ENCODE data around the gene MKNK2.
"Not testable (repeated sequence)": the region's sequence is repeated elsewhere in the genome, so short reads cannot be mapped to it uniquely, and the experiment has no call there.

MKNK2 gene

DNA sequence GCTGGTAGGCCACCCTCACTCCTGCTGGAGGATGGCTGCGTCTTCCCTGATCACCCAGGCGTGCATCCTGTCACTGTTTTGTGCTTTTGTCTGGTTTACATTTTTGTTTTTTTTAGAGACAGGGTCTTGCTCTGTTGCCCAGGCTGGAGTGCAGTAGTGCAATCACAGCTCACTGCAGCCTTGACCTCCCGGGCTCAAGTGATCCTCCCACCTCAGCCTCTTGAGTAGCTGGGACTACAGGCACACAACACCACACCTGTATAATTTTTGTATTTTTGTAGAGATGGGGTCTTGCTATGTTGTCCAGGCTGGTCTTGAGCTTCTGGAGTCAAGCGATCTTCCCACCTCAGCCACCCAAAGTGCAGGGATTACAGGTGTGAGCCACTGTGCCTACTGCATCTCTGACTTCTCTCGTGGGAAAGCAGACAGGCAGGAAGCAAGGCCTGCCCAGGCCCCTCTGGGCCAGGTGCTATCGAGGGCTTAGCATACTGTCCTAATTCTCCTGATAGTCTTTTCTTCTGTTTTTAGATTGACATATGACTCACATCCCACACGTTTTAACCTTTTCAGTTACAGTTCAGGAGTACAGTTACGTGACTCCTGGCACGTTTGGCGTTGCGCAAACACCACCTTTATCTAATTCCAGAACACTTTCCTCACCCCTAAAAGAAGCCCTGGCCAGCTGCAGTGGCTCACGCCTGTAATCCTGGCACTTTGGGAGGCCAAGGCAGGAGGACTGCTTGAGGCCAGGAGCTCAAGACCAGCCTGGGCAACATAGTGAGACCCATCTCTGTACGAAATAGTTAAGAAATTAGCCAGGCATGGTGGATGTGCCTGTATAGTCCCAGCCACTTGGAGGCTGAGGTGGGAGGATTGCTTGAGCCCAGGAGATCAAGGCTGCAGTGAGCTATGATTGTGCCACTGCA lies 35.9 kb upstream of the MKNK2 start:
- intact Hi-C loops (cut with micrococcal nuclease); H3K9me3 Mint-ChIP-seq; H3K27me3 Mint-ChIP-seq: not testable (repeated sequence)
- peak overlapping the region; percentile 7 for H3K4me3 Mint-ChIP-seq
- H3K36me3 Mint-ChIP-seq (ENCODE audit: low read depth) = peaks cover 71% of the 10 kb centered on the region
- H3K4me1 Mint-ChIP-seq (ENCODE audit: low read depth) = peaks cover 89% of the 10 kb centered on the region
- H3K27ac Mint-ChIP-seq = peak overlapping the region; percentile 100

DNA sequence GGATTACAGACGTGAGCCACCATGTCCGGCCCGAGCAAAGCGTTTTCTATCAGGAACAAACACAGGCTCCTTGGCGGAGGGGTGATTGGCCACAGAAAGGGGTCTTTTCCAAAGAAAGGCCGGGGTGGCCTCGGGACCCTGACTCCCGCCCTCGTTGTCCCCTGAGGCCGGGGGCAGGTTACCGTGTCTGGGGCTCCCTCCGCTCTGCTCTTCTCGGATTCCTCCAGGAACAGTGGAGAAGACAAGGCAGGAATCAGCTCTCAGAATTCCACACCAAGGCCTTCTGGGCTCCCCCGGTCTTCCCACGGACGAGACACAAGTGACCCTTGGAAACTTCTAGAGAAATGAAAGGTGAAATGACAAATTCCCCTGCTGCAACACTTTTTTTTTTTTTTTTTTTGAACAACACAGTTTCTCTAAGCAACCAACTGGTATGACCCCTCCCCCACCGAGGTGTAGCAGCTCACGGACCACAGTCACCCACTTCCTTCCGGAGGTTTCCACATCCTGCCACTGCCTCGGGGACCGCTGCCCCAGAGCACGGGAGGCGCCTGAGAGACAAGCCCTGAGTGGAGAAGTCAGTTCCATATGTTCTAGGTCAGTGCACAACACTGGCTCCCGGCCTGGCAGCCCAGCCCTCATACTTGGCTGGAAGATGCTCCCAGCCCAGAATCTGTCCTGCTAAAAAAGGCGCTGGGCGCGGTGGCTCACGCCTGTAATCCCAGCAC lies 34.1 kb upstream of the MKNK2 start:
- H3K9me3 Mint-ChIP-seq = no peaks in the 10 kb centered on the region
- peaks cover 90% of the 10 kb centered on the region for H3K4me1 Mint-ChIP-seq (ENCODE audit: low read depth)
- H3K4me3 Mint-ChIP-seq = peak overlapping the region; percentile 68
- no peaks in the 10 kb centered on the region for H3K27me3 Mint-ChIP-seq
- peak overlapping the region; percentile 100 for H3K27ac Mint-ChIP-seq
- peaks cover 81% of the 10 kb centered on the region for H3K36me3 Mint-ChIP-seq (ENCODE audit: low read depth)
- intact Hi-C loops (cut with micrococcal nuclease) = no loop called here

DNA sequence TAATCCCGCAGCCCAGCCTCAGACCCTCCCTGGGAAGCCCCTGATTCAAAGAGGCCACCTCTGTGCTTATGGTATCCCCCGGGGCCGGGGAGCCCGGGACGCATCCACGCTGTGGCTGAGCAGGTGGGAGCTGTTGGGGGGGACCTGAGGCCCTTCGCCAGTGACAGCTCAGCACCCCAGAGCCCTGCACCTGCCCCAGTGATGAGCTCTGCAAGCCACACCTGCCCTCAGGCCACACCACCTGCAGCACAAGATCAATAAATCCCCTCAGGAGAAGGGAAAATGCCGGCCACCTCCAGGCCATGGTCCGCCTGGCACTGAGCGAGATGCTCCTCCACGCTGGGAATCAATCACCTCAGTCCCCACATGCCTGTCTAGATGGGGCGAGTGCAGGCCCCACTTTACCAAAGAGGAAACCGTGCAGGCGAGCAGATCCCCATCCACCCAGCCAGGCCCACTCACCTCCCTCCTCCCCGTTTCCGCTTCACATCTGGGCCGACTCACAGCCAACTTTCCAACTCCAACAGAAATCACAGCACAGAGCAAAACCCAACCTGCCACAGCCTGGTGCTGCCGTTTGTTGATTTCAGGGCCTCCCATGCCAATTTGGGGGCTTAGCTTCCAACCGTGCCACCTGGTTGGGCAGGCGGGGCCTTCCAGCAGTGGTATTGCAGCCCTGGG lies 32.3 kb upstream of the MKNK2 start:
- intact Hi-C loops (cut with micrococcal nuclease) = loop anchor here (2.0 kb wide), 1 partner anchor 13 kb away; the partner anchor contains the start of genes IZUMO4 and MOB3A
- Mint-ChIP-seq H3K27me3 (no peaks in the 10 kb centered on the region), H3K4me3 (peak overlapping the region; percentile 68), H3K36me3 (ENCODE audit: low read depth) (peaks cover 83% of the 10 kb centered on the region), H3K27ac (peak overlapping the region; percentile 100), H3K9me3 (no peaks in the 10 kb centered on the region), H3K4me1 (ENCODE audit: low read depth) (peaks cover 85% of the 10 kb centered on the region)

DNA sequence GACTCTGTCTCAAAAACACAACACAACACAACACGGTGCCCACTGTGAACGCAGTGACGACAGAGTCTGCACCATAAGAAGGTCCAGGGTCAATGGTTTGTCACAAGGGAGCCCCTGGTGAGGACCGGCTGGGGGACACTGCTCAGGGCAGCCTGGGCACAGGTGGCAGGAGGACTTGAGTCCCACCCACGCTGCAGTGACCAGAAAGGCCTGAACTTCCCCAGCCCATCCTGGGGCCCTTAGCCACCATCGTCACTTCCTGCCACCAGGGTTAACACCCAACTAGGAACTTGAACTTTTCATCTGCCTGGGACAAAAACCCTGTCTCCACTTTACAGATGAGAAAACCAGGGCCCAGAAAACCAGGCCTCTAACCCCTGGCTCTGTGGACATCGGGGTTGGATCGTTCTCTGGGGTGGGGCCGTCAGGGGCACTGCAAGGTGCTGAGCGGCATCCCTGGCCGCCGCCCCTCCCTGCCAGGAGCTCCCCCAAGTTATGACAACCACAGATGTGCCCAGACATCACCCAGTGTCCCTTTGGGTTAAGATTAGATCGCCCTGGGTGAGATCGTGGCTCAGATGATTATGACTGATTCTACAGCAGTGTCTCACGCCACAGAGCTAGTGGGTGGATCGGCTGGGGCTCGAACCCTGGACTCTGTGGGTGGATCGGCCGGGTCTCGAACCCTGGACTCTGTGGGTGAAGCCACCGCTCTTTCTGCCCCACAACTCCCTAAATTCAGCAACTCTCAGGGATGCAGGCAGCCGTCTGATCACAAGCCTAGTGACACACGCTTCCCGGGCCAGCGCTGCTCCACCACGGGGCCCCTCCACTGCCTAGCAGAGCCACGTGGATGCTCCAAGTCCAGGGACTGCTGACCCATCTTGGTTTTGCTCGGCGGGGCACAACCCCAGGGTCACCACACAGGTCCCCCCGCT lies 31.1 kb upstream of the MKNK2 start:
- Mint-ChIP-seq H3K9me3 (no peaks in the 10 kb centered on the region), H3K4me1 (ENCODE audit: low read depth) (peaks cover 74% of the 10 kb centered on the region), H3K27ac (peak overlapping the region; percentile 100), H3K27me3 (no peaks in the 10 kb centered on the region), H3K4me3 (peak overlapping the region; percentile 68), H3K36me3 (ENCODE audit: low read depth) (peaks cover 87% of the 10 kb centered on the region)
- intact Hi-C loops (cut with micrococcal nuclease) = loop anchor here (2.0 kb wide), 1 partner anchor 15 kb away; the partner anchor contains the start of genes IZUMO4 and MOB3A

DNA sequence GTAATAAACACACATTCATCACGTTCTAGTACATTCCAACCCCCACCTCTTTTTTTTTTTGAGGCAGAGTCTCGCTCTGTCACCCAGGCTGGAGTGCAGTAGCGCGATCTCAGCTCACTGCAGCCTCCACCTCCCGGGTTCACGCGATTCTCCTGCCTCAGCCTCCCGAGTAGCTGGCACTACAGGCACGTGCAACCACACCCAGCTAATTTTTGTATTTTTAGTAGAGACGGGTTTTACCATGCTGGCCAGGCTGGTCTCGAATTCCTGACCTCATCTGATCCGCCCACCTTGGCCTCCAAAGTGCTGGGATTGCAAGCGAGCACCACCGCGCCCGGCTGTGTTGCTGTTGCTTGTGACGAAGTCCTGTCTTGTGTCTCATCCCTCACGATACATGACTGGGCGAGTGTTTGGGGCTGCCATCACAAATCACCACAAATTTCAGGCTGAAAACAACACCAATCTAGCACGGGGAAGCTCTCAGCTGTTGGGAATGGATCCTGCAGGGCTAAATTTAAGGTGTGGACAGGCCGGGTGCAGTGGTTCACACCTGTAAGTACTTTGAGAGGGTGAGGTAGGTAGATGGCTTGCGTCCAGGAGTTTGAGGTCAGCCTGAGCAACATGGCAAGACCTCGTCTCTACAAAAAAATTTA lies 29.4 kb upstream of the MKNK2 start:
- Mint-ChIP-seq H3K36me3 (ENCODE audit: low read depth) (peaks cover 94% of the 10 kb centered on the region), H3K27me3 (no peaks in the 10 kb centered on the region)
- intact Hi-C loops (cut with micrococcal nuclease) = no loop called here

DNA sequence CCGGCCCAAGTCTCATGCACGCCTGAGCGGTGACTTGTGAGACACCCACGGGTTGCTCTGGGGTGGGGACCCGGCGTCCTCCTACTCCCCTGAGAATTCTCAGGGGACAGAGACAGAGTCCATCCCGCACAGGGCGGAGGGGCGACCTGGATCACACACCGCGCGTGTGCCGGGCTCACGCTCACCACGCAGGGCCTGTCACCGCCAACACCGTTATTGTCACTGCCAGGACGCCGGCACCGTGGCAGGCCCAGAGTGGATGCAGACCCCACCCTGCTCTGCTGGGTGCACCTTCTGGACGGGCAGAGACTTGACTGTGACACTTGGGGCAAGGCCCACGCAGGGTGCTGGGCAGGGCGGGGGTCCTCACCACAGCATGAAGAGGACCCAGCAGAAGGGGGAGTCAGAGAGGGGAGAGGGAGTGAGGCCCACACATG lies 28.8 kb upstream of the MKNK2 start:
- Mint-ChIP-seq H3K27me3 (no peaks in the 10 kb centered on the region), H3K4me3 (no peak overlapping the region), H3K4me1 (ENCODE audit: low read depth) (peaks cover 77% of the 10 kb centered on the region), H3K36me3 (ENCODE audit: low read depth) (peaks cover 94% of the 10 kb centered on the region), H3K27ac (peak overlapping the region; percentile 100), H3K9me3 (no peaks in the 10 kb centered on the region)
- intact Hi-C loops (cut with micrococcal nuclease) = no loop called here

More for the DNA sequence above, 29.4 kb upstream of the MKNK2 start:
- no peak overlapping the region for H3K4me3 Mint-ChIP-seq
- peaks cover 77% of the 10 kb centered on the region for H3K4me1 Mint-ChIP-seq (ENCODE audit: low read depth)
- no peaks in the 10 kb centered on the region for H3K9me3 Mint-ChIP-seq
- H3K27ac Mint-ChIP-seq = peak overlapping the region; percentile 100

DNA sequence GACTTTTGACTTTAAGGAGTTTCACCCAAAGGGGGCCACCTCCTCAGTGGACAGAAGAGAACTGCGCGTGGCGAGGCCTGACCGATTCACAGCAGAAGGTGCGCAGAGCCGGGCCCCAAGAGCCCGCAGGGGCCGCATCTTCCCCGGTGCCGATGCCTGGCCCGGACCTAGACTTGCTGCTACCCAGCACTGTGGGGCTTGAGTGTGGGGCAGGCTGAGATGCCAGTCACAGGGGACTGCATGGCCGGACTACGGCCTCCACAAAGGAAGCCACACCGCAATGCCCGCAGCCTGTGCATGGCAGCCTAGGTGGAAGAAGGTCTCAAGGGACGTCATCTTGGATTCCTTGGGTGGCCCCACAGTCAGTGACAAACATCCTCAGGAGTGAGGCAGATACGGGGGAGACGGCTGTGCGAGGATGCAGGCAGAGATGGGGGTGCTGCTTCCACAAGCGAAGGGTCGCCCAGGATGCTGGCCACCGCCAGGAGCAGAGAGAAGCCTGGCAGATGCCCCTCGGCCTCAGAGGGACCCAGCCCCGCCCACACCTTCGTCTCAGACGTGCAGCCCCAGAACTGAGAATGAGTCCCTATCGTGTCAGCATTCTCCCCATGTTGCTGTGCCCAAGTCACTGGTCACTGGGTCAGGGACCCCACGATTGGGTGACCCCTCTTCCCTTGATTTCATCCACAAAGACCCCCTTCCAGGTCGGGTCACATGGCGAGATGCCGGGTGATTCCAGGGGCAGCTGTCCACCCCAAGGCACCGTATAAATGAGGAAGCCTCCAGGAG lies 28.2 kb upstream of the MKNK2 start:
- Mint-ChIP-seq H3K4me3 (no peak overlapping the region), H3K4me1 (ENCODE audit: low read depth) (peaks cover 77% of the 10 kb centered on the region), H3K27me3 (no peaks in the 10 kb centered on the region), H3K36me3 (ENCODE audit: low read depth) (peaks cover 98% of the 10 kb centered on the region), H3K27ac (peak overlapping the region; percentile 100), H3K9me3 (no peaks in the 10 kb centered on the region)
- intact Hi-C loops (cut with micrococcal nuclease) = no loop called here

DNA sequence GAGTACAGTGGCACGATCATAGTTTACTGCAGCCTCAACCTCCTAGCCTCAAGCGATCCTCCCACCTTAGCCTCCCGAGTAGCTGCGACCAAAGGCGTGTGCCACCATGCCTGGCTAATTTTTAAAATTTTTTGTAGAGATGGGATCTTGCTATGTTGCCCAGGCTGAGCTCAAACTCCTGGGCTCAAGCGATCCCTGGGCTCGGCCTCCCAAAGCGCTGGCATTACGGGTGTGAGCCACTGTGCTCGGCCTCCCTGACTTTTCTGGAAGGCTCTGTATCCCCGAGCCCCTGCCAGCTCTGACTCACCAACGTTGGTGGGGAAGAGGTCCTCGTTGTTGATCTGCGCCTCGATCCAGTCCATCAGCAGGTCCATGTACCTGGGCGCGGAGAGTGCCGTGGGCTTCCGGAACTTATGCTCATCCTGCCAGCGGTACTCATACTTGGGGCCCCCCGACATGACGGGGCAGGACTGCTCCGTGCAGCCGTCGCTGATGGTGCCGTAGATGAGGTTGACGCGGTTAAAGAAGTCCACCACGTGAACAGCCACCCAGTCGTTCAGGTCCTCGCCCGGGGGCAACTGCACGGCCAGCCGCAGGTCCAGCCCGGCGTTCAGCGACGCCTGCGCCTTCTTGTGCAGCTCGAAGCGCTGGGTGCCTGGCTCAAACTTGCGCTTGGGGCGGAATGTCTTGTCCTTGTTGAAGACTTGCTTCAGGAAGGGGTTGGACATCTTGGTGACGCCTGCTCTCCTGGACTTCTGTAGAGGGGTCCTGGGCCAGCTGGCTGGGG lies 27.0 kb upstream of the MKNK2 start:
- intact Hi-C loops (cut with micrococcal nuclease) = no loop called here
- peaks cover 77% of the 10 kb centered on the region for H3K4me1 Mint-ChIP-seq (ENCODE audit: low read depth)
- H3K27ac Mint-ChIP-seq = no peak overlapping the region
- H3K9me3 Mint-ChIP-seq = no peaks in the 10 kb centered on the region
- H3K27me3 Mint-ChIP-seq = no peaks in the 10 kb centered on the region
- no peak overlapping the region for H3K4me3 Mint-ChIP-seq
- H3K36me3 Mint-ChIP-seq (ENCODE audit: low read depth) = peaks cover 100% of the 10 kb centered on the region

DNA sequence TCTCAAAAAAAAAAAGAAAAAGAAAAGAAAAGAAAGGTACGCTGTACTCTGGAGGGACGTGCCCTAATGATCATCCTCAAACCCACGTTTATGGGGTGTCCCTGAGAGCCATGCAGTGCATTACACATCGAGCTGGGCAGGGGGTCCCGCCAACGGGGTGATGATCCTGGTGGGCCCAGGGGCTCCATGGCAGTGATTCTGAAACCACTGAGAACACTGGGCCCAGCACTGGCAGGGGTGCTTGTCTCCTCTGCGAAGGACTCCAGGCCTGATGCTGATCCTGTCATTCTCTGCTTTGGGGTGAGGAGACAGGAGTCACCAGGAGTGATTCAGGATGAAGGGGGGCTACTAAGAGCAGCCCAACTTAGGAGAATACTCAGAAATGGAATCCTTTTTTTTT lies 26.4 kb upstream of the MKNK2 start:
- Mint-ChIP-seq H3K27ac (peak overlapping the region; percentile 52), H3K4me1 (ENCODE audit: low read depth) (peaks cover 77% of the 10 kb centered on the region), H3K27me3 (no peaks in the 10 kb centered on the region), H3K36me3 (ENCODE audit: low read depth) (peaks cover 100% of the 10 kb centered on the region), H3K4me3 (no peak overlapping the region), H3K9me3 (no peaks in the 10 kb centered on the region)
- intact Hi-C loops (cut with micrococcal nuclease) = no loop called here

DNA sequence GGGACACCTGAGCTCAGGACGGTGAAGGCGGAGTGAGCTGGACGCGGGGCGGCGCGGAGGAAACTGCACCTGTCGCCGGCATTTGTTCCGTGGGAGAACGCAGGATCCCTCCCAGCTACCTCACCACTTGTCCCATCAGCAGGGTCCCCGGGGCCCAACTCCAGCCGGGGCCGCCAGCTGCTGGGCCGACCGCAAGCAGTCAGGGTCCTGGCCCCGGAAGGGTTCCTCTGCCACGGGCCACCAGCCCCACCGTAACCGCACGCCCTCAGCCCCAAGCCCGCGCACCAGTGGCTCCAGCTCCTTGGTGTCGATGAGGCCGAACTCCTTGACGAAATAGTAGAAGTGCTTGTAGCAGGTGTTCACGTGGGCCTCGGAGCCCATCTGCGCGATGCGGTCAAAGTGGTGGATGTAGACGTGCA lies 25.5 kb upstream of the MKNK2 start:
- H3K9me3 Mint-ChIP-seq = no peaks in the 10 kb centered on the region
- H3K4me1 Mint-ChIP-seq (ENCODE audit: low read depth) = peaks cover 73% of the 10 kb centered on the region
- intact Hi-C loops (cut with micrococcal nuclease) = no loop called here
- peak overlapping the region; percentile 84 for H3K27ac Mint-ChIP-seq
- H3K27me3 Mint-ChIP-seq = no peaks in the 10 kb centered on the region
- H3K4me3 Mint-ChIP-seq = no peak overlapping the region
- H3K36me3 Mint-ChIP-seq (ENCODE audit: low read depth) = peaks cover 100% of the 10 kb centered on the region

DNA sequence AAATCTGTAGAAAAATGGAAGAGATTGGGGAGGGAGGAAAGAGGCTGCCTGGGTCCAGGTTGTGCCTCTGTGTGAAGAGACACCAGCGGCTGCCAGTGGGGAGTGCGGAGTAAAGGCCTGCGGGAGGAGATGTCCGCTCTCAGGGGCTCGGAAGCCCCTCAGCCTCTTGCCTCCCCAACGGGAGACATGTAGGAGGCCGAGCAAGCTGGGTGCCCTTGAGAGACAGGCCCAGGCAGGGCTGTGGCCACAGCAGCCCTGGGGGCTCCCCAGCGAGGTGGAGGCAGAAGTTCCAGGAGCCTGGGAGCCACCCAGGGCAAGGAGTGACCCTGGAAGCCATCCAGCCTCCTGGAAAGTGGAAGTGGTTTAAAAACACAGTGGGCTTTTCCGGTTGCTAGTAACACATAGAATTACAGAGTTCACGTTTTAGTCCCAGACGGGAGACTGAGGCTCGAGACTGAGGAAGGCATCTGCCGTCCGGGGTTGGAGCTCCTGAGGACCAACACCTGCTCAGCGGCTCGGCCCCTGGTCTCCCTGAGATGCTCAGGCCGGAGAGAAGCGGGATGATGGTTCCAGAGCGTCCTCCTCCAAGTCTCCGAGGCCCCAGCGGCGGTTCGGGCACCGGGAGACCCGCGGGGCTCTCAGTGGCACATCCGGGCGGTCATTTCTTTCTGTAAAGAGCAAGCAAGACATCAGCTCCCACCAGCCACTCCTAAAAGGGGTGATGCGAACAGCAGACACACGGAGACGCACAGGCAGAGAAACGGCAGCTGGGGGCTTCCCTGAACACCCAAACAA lies 21.9 kb upstream of the MKNK2 start:
- peaks cover 74% of the 10 kb centered on the region for H3K4me1 Mint-ChIP-seq (ENCODE audit: low read depth)
- H3K4me3 Mint-ChIP-seq = peak overlapping the region; percentile 24
- no peaks in the 10 kb centered on the region for H3K27me3 Mint-ChIP-seq
- intact Hi-C loops (cut with micrococcal nuclease) = no loop called here
- H3K9me3 Mint-ChIP-seq = no peaks in the 10 kb centered on the region
- peak overlapping the region; percentile 84 for H3K27ac Mint-ChIP-seq
- peaks cover 80% of the 10 kb centered on the region for H3K36me3 Mint-ChIP-seq (ENCODE audit: low read depth)
